ENCODE measurements around the gene SPHK1. TPM values are rescaled to one million over a fixed set of nuclear protein-coding genes. Genes with fewer than 3 reads are reported as not detected.
A peak's percentile ranks its signal among the peaks of the same experiment; 100 is the strongest.

SPHK1 gene
- total RNA-seq = 54.5 and 81.2 TPM in 2 replicates

DNA sequence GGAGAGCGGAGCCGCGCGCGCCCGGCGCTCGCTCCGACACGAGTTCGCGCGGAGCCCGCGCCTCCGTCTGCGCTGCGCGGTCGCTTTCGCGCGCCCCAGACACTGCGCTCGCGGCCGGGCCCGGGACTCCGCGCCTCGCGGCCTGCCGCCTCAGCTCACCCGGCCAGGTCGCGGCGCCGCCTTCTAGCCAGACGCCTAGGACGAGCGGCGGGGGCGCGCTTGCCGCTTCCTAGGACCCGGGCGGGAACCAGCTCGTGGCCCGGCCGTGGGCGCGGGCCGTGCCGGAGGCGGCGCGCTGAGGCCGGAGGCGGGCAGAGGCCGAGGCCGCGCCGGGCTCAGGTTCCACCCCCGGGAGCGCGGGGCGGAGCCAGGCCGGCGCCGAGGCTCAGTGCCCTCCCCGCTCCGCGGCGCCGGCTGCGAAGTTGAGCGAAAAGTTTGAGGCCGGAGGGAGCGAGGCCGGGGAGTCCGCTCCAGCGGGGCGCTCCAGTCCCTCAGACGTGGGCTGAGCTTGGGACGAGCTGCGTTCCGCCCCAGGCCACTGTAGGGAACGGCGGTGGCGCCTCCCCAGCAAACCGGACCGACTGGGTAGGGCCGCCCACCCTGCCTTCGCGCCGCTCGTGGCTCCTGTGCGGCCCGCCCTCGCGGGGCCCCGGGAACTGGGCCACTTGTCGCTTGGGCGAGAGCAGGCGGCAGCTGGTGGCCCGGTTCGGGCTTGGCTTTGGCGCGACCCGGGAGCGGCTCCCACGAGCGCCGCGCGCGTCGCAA lies at the start of gene SPHK1:
SPHK1 (plus strand) TSS at position 388 of the 765 bp plus-strand sequence. CDS start 1,036 bp downstream, outside the sequence.
- no peak for TF ChIP-seq CTCF (conservative IDR thresholded peaks at IDR 0.05; ENCODE audit: low read depth, low read length)
- DNase-seq (ENCODE audit: low read depth) = no peak

GRCh38 chr17:76335716-76336381 lies 48.6 kb upstream of the SPHK1 start:
- DNase-seq (ENCODE audit: low read depth) = no peak
- no peak for TF ChIP-seq CTCF (conservative IDR thresholded peaks at IDR 0.05; ENCODE audit: low read depth, low read length)
- H3K4me3 ChIP-seq (ENCODE audit: low read depth, low read length) = no peak overlapping the region

More for the DNA sequence above, at the start of gene SPHK1:
- peak within 1 kb of the TSS; percentile 64 for H3K4me3 ChIP-seq (ENCODE audit: low read depth, low read length)

DNA sequence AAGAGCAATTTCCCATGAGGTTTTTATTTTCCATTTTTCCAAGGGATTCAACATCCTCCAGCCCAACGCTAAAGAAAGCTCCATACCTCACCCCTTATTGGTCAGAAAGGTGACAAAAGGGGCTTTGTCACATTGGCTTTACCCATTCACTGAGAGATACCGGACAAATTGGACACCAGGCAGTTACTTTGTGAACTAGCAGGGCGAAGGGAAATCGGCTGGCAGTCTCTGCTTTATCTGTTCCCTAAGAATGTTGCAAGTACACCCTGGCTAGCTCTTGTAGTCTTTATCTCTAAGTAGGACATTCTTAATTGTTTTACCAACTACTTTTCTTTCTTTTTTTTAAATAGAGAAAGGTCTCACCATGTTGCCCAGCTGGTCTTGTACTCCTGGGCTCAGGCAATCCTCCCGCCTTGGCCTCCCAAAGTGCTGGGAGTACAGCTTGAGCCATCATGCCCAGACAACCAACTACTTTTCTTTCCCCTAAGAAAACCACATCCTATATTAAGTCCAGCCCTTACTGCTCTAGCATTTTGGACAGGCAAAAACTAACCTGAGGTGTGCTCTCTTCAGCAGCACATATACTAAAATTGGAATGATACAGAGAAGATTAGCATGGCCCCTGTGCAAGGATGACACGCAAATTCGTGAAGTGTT lies 47.5 kb upstream of the SPHK1 start:
- H3K4me3 ChIP-seq (ENCODE audit: low read depth, low read length) = no peak overlapping the region
- DNase-seq (ENCODE audit: low read depth) = no peak
- TF ChIP-seq CTCF (conservative IDR thresholded peaks at IDR 0.05; ENCODE audit: low read depth, low read length) = no peak

DNA sequence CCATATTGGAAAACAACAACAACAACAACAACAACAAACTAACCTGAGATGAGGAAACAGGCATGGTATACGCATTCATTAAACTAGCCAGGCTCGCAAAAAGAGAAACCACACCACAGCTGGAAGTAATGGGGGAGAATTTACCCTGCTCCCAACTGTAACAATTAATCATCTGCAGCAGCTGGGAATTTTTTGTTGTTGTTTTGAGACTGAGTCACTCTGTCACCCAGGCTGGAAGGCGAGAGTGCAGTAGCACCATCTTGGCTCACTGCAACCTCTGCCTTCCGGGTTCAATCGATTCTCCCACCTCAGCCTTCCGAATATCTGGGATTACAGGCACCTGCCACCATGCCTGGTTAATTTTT lies 47.0 kb upstream of the SPHK1 start:
- no peak for DNase-seq (ENCODE audit: low read depth)
- TF ChIP-seq CTCF (conservative IDR thresholded peaks at IDR 0.05; ENCODE audit: low read depth, low read length) = no peak
- H3K4me3 ChIP-seq (ENCODE audit: low read depth, low read length) = no peak overlapping the region

- TF ChIP-seq CTCF (conservative IDR thresholded peaks at IDR 0.05; ENCODE audit: low read depth, low read length) = no peak
- H3K4me3 ChIP-seq (ENCODE audit: low read depth, low read length) = no peak overlapping the region
- no peak for DNase-seq (ENCODE audit: low read depth)
Measured at GRCh38 chr17:76341301-76341700, 43.1 kb upstream of the SPHK1 start.

DNA sequence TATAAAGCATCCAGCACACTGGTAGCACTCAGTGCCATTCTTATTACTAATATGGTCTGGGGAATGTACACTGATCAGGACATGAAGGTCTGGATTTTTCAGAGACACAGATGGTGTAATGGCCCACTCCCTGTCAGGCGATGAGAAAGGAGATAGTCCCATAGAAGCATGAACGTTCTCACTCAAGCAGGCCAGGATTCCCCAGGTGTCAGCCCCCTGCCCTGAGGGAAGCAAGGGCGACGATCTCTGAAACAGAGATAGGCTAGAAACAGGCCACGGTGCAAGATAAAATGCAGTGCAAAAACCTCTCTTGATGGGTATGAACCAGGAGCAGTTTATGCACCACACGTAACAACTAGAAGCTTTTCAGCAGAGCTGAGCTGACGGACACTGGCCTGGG lies 41.3 kb upstream of the SPHK1 start:
- H3K4me3 ChIP-seq (ENCODE audit: low read depth, low read length) = no peak overlapping the region
- TF ChIP-seq CTCF (conservative IDR thresholded peaks at IDR 0.05; ENCODE audit: low read depth, low read length) = no peak
- no peak for DNase-seq (ENCODE audit: low read depth)

All from epithelial cell of proximal tubule (primary cell).